Measurements from ENCODE around the gene ZNF423.

- TF ChIP-seq CTCF (IDR thresholded peaks at IDR 0.05; ENCODE audit: low read length) (no peak), EZH2 (IDR thresholded peaks at IDR 0.05; ENCODE audit: borderline replicate concordance, low read length) (no peak)
Observed at GRCh38 chr16:49701789-49702494, 154.0 kb downstream of the ZNF423 start.
